GM11168 (cell line): Measurements from ENCODE around the gene KATNAL2.
"Not testable (repeated sequence)": the region's sequence is repeated elsewhere in the genome, so short reads cannot be mapped to it uniquely, and the experiment has no call there.

Source experiments
- in situ Hi-C: fragments of 300-500 bp; cut with MboI; formaldehyde crosslinking; loops from one replicate; pipeline ENCODE4 v1.12.0; 2022; ENCODE audit warnings: low sequenced_read_pairs; ENCODE audit not compliant: unreplicated experiment

The KATNAL2 gene

DNA sequence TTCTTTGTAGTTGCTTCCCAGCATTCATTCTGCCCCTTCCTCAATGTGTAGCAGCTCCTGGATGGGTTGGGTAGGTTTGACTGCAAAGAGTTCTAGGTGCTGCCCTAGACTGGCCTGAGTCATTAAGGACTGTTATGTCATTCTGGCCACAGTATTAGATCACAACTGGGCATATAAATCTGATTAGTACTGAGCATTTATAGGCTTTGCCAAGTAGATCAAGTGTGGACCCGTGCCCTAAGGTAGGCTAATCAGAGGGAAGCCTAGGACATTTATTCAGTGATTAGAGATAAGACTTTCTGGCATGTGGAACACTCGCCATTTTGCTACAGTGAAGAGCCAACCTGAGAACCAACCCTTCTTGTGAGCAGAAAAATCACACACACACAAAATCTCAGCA lies 2.7 kb downstream of the KATNAL2 start:
- in situ Hi-C loops = loop anchor here (25.0 kb wide), 1 partner anchor 267 kb away; the partner anchor contains the start of gene IER3IP1

DNA sequence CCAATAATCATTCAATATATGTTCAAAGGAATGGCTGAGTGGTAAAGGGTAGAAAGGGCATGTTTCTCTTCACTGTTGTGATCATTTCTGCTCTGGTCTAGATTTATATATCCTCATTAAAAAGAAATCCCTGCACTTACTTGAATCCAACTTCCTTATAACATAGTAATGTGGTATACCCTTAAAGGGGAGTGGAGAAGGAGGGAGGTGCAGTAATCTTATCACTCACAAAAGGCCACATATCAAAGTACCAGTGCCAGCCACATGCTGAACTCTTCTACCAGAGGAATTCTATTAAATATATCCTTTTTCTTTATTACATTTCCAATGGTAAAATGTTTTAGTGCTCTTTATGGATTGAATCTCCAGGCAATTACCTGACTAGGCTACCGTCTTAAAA lies 3.3 kb downstream of the KATNAL2 start:
- in situ Hi-C loops = loop anchor here (25.0 kb wide), 1 partner anchor 267 kb away; the partner anchor contains the start of gene IER3IP1

DNA sequence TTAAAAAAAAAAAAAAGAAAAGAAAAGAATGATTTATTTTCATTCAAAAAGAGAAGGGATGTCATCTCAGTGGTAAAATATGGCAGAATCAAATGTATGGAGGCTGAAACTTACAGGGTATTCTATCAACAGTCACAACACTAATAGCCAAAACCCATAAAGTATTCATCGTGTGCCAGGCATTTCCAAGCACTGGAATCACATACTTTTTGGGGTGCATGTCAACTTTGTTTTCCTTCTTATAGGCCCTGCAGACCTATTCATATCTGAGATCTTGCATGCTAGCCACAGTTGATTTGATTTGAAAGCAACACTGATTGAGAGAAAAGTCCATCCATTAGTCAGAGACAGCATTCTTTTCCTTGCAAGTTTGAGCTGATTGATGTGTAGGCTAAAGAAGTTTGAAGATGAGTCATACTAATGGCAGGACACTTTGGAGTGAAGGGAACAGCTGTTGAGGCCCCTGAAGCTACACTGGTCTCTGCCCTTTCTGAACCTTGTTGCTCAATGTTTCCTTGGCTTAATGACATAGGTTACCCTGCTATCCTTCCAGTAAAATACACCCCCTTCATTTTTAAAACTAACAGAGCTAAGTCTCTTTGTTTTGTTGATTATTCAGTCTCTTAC lies 22.0 kb downstream of the KATNAL2 start:
- in situ Hi-C loops = no loop called here

DNA sequence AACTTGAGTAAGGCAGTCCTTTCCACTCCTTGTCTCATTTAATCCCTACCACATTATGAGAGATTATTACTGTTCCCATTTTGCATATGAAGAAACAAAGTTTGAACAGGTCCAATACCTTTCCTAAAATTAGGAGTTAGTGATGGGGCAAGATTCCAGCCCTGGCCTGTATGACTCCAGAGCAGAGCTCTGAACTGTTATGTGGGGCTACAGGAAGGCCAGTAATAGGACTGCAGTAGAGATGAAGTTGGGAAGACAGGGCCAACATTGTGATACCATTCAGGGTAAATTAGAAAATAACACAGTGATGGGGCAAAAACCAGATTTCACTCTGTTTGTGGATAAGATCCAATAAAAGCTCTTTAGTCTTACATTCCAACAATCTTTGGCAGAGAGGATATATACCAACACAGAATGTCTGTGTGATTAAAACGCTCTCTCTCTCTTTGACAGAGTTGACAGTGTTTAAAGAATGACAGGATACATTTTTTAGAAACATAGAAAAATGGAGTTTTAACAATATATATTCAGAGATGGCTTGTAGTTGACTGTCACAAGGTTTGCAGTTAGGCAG lies 22.7 kb downstream of the KATNAL2 start:
- in situ Hi-C loops = no loop called here

DNA sequence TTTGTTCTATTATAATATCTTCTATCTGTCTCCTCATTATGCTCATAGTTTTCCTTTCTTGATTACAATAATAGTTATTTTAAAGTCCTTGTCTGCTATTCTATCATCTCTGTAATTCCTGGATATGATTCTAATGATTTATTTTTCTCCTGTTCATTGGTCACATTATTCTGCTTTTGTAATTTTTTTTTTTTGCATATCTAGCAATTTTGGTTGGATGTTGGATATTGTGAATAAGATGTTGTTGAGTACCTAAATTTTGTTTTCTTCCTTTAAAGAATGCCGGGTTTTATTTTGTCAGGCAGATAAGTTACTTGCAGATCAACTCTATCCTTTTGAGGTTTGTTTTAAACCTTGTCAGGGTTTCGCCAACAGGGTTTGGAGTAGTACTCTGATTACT lies 25.2 kb downstream of the KATNAL2 start:
- in situ Hi-C loops = no loop called here

DNA sequence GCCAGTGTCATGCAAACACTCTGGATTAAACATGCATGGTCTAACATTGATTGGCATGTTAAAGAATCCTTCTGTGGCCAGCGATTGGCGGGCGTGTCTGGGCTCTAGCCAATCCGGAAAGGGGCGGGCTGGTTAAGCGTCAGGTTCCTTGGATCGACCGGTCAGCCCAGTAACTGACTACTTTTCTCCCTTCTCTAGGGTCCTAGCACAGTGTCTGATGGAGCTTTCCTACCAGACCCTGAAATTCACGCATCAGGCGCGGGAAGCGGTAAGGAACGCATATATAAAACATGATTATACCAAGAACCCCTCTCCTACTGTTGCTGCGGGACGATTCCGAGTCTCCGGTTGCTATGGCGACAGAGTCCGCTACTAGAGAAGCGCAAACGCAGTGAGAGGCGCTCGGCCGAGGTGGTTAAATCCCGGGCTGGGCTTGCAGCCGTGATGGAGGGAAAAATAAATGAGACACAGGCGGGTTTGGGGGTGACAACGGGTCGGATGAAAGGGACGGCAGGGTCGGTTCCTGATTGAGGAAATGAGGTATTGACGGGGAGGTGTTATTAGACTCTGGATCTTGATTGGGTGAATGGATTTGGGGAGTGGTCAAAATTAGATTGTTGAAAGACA lies 29.4 kb downstream of the KATNAL2 start:
- in situ Hi-C loops = no loop called here

DNA sequence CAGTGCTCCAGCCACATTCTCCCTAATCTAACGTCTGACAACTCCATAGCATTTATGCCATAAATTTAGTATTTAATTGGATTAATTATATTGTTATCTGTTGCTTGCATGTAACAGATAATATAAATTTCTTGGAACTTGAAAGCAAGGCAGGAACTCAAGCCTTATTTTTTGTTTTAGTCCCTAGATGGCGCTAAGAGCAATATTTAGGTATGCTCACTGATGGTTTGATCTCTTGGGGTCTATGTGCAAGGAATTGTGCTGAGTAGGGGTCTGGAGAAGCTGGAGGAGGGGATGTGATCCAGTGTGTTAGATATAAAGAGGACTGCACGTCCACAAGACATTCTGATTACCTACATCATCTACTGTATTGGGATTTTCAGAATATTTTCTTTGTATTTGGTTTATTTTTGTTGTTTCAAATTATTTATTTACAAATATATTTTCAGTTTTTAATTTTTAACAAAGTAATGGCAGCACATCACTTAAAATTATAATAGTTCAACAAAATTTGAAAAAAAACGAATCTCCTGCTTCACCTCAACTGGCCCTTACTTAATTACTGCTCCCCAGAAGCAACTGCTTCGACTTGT lies 32.8 kb downstream of the KATNAL2 start:
- in situ Hi-C loops = no loop called here

DNA sequence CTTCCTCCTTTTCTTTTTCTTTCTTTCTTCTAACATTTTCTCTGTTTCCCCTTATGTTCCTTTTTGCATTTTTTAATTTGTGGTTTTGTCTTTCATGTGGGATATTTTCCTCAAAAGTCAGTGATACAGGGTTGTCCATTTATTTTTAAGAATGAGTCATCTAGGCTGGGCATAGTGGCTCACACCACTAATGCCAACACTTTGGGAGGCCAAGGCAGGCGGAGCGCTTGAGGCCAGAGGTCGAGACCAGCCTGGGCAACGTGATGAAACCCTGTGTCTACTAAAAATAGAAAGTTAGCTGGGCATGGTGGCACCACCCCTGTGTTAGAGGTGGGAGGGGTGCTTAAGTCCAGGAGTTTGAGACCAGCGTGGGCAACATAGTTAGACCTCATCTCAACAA lies 35.8 kb downstream of the KATNAL2 start:
- in situ Hi-C loops = no loop called here

DNA sequence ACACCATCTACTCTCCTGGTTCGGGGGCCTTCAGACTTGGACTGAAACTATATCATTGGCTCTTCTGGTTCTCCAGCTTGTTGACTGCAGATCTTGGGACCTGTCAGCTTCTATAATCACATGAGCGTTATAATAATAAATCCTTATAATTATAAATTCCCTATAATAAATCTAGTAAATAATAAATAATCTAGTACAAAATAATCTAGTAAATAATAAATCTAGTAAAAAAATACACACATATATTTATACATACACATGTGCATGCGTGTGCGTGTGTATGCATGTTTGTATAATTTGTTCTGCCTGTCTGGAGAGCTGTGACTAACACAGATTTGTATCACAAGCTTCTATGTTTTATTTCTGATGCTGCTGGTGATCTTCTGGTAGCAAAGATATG lies 40.8 kb downstream of the KATNAL2 start:
- in situ Hi-C loops = no loop called here

DNA sequence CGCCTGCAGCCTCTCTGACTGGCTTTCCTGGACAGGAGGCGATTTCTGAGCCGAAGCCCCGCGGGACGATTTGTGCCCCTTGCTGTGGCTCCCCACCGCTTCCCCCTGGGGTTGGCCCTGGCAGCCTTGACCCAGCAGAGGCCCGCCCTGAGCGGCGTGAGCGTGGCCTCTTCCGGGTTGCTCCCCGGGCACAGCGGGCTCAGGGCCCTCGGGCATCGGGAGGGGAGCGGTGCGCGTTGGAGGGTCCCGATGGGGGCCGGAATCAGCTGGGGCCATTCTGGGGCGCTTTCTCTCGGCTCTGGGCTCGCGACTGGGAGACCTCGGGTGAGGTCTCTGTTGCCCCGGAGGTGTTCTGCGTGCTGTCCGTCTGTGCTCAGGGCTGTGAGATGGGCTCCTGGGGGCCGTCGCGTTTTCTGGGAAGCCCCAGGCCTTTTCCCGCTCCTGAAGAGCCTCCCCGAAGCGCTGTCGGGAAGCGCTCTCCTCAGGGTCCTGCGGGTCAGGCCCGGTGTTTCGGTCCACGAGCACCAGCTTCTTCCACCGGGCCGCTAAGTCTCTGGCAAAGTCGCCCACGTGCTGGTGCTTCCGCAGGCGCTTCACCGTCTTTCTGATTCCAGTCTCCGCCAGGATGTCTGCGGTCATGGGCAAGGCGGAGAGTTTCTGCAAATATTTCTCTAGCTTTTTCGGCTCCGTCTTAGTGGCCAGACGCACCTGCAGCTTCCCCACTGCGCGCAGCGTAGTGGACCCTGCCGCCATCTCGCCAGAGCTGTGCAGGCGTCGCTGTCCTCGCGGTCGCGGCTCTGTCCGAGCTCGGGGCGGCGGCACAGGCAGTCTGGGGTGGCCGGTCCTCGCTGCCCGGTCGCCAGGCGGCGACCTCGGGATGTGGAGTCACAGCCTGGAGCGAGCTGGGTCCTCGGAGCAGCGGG lies 46.5 kb downstream of the KATNAL2 start:
- in situ Hi-C loops = not testable (repeated sequence)

DNA sequence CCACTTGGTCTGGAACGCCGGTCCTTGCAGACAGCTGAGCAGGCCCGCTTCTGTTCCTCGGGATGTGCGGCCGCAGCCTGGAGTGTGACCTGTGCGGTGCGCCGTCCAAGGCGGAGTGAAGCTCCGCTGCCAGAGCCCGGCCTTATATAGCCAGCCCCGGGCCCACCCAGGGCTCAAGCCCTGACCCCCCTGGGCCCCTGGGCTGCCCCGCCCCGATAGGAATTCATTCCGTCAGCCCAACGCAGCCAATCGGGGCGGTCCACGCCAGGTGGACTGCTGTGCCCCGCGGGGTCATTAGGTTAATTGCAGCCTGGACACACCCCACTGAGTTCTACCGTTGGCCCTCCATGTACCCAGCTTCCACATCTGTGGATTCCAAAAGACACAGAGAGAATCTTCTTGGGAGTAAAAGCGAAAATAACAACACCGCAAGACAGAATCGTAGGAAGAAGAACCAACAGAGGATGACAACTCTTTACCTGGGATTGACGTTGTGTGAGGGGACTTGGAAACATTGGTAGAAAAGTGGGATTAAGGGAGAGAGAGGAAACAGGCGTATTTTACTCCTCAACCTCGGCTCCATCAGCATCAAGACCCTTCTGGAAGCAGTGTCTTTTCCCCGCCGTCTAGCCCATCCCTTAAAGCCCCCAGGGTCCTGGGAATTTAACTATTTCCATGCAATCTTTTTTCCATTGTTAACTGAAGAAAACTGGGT lies 47.3 kb downstream of the KATNAL2 start:
- in situ Hi-C loops = loop anchor here (5.0 kb wide), 1 partner anchor 68 kb away; no protein-coding TSS in a partner anchor

DNA sequence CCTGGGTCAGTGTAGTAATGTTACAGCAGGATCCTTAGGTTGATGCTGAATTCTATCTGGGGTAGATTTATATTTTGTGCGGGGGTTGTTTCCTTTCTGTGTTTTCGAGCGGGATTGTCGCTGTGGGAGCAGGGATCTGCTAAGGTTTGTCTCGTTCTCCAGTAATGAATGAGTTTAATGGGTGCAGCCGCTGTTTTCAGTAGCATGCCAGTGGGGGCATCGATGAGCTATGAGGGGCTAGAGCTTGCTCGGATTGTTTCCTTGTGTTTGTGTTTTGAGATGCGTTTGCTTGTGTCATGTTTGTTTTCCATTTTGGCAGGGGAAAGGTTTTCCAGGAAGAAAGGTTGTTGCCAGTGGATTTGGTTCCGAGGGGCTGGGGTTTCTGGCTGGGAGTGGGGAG lies 48.9 kb downstream of the KATNAL2 start:
- in situ Hi-C loops = loop anchor here (5.0 kb wide), 1 partner anchor 66 kb away; no protein-coding TSS in a partner anchor

DNA sequence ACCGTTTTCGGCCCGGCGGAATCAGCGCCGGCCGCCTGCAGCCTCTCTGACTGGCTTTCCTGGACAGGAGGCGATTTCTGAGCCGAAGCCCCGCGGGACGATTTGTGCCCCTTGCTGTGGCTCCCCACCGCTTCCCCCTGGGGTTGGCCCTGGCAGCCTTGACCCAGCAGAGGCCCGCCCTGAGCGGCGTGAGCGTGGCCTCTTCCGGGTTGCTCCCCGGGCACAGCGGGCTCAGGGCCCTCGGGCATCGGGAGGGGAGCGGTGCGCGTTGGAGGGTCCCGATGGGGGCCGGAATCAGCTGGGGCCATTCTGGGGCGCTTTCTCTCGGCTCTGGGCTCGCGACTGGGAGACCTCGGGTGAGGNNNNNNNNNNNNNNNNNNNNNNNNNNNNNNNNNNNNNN lies 52.1 kb downstream of the KATNAL2 start:
- in situ Hi-C loops = loop anchor here (5.0 kb wide), 1 partner anchor 63 kb away; no protein-coding TSS in a partner anchor

DNA sequence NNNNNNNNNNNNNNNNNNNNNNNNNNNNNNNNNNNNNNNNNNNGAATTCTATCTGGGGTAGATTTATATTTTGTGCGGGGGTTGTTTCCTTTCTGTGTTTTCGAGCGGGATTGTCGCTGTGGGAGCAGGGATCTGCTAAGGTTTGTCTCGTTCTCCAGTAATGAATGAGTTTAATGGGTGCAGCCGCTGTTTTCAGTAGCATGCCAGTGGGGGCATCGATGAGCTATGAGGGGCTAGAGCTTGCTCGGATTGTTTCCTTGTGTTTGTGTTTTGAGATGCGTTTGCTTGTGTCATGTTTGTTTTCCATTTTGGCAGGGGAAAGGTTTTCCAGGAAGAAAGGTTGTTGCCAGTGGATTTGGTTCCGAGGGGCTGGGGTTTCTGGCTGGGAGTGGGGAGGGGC lies 102.5 kb downstream of the KATNAL2 start:
- in situ Hi-C loops = loop anchor here (10.0 kb wide), 1 partner anchor 305 kb away; no protein-coding TSS in a partner anchor

DNA sequence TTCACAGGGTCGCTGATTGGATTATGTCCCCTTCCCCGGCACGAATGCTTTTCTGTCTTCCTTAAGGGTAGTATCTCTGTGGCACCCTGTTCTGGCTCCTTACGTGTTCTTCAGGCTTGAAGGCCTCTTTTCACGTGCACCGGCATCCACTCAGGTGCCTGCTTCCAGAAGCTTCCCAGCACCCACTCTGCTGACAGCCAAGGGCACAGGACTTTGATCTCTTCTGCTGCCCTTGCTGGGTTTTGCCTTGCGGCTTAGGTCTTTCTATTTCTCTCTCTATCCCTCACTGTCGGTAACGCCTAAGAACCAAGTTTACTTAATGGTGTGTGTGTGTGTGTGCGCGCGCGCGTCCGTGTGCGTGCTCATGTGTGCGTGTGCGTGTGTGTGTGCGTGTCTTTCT lies 103.4 kb downstream of the KATNAL2 start:
- in situ Hi-C loops = loop anchor here (10.0 kb wide), 1 partner anchor 306 kb away; no protein-coding TSS in a partner anchor

DNA sequence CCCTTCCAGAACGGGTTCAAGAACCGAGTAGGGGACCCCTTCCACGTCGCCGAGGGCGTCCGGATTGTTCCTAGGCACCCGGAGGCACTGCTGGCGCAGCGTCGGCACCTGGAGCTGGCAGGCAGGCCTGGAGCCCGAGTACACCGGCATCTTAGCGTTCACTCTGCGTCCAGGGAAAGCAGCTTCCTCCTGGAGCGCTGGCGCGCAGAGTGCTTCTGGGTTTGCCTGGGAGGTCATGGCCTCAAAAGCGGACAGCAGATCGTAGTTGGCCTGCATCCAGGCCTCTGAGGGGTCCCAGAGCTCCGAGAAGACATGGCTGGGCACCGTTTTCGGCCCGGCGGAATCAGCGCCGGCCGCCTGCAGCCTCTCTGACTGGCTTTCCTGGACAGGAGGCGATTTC lies 105.4 kb downstream of the KATNAL2 start:
- in situ Hi-C loops = loop anchor here (10.0 kb wide), 1 partner anchor 308 kb away; no protein-coding TSS in a partner anchor

DNA sequence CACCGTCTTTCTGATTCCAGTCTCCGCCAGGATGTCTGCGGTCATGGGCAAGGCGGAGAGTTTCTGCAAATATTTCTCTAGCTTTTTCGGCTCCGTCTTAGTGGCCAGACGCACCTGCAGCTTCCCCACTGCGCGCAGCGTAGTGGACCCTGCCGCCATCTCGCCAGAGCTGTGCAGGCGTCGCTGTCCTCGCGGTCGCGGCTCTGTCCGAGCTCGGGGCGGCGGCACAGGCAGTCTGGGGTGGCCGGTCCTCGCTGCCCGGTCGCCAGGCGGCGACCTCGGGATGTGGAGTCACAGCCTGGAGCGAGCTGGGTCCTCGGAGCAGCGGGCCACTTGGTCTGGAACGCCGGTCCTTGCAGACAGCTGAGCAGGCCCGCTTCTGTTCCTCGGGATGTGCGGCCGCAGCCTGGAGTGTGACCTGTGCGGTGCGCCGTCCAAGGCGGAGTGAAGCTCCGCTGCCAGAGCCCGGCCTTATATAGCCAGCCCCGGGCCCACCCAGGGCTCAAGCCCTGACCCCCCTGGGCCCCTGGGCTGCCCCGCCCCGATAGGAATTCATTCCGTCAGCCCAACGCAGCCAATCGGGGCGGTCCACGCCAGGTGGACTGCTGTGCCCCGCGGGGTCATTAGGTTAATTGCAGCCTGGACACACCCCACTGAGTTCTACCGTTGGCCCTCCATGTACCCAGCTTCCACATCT lies 106.5 kb downstream of the KATNAL2 start:
- in situ Hi-C loops = loop anchor here (10.0 kb wide), 1 partner anchor 309 kb away; no protein-coding TSS in a partner anchor

DNA sequence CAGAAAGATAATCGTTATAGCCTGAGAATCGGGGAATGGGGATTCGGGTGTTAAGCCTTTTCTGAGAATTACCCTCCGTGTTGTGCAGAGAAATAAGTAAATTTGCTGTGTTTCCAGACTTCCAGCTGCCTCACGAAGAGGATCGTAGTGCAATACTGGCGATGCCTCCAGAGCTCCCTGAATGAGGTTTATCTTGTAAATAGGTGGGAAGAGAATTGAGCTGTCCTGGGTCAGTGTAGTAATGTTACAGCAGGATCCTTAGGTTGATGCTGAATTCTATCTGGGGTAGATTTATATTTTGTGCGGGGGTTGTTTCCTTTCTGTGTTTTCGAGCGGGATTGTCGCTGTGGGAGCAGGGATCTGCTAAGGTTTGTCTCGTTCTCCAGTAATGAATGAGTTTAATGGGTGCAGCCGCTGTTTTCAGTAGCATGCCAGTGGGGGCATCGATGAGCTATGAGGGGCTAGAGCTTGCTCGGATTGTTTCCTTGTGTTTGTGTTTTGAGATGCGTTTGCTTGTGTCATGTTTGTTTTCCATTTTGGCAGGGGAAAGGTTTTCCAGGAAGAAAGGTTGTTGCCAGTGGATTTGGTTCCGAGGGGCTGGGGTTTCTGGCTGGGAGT lies 108.3 kb downstream of the KATNAL2 start:
- in situ Hi-C loops = loop anchor here (10.0 kb wide), 1 partner anchor 311 kb away; no protein-coding TSS in a partner anchor
